ENCODE results near the gene DONSON.
A peak's percentile ranks its signal among the peaks of the same experiment; 100 is the strongest.
"Not testable (repeated sequence)": the region's sequence is repeated elsewhere in the genome, so short reads cannot be mapped to it uniquely, and the experiment has no call there.

DONSON gene

GRCh38 chr21:33588485-33589335 is at the start of gene DONSON:
TSS of gene DONSON (minus strand) at chr21:33588684. CDS start at chr21:33588641, 43 bp downstream.
- DNase-seq = peak; percentile 73 to 81 (median 77)

DNA sequence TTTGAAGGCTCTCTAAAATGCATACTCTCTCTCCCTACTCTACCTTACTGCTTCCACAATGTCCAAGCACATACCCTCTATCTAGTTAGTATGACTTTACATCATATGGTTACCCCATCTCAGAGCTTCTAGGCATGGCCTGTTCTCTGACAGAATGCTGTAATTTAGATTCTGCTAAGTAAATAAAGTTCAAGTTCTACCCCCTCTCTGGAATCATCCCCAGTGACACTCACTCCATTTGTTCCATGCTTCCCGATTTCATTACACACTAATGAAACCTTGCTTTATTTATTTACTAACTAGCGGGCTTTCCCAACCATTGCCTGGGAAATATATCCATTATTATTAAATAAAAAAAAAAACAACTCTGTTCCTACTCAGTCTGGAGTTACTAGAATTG is 45.8 kb upstream of the DONSON start:
- no peak for DNase-seq

GRCh38 chr21:33626151-33626550 is 37.7 kb upstream of the DONSON start:
- not testable (repeated sequence) for DNase-seq

DNA sequence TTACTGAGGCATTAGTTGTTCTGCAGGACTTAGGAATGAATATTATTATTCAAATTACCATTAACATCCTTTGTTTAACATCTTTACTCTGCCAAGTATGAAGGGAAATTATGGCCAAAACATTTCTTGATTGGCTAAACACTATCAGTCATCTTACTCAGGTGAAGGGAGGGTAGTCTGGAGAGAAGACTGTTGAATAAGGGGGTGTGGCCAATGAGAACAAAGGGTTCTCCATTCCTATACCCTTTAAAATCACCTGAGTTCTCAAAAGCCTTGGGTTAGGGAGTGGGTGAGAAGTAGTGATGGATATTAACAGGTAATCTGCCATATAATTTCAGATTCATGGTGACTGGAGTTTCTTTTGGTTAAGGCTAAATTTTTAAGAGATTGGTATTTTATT is 33.8 kb upstream of the DONSON start:
- no peak for DNase-seq

DNA sequence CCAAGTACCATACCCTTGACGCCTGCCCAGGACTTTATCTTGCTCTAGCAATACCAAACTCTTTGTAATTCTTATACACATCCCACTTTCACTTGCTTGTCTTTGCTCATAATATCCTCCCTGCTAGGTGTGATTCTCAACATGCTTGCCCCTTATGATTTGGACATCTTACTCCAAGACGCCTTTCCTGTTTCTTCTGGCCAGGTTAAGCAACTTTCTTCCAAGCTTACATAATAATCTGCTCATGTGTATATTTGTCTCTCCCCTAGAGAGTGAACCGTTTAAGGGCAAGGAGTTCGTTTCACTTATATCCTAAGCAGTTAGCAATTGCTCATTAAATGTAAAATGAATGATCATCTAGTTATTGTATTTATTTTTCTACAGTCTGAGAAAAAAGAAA is 31.2 kb upstream of the DONSON start:
- DNase-seq = no peak

GRCh38 chr21:33618407-33618806 is 29.9 kb upstream of the DONSON start:
- no peak for DNase-seq

DNA sequence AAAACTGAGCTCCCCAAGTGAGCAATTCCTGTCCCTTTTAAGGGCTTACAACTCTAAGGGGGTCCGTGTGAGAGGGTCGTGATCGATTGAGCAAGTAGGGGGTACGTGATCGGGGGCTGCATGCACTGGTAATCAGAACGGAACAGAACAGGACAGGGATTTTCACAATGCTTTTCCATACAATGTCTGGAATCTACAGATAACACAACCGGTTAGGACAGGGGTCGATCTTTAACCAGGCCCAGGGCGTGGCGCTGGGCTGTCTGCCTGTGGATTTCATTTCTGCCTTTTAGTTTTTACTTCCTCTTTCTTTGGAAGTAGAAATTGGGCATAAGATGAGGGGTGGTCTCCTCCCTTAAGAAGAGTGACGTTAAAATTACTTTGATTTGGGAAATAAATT is 29.1 kb upstream of the DONSON start:
- DNase-seq = not testable (repeated sequence)

DNA sequence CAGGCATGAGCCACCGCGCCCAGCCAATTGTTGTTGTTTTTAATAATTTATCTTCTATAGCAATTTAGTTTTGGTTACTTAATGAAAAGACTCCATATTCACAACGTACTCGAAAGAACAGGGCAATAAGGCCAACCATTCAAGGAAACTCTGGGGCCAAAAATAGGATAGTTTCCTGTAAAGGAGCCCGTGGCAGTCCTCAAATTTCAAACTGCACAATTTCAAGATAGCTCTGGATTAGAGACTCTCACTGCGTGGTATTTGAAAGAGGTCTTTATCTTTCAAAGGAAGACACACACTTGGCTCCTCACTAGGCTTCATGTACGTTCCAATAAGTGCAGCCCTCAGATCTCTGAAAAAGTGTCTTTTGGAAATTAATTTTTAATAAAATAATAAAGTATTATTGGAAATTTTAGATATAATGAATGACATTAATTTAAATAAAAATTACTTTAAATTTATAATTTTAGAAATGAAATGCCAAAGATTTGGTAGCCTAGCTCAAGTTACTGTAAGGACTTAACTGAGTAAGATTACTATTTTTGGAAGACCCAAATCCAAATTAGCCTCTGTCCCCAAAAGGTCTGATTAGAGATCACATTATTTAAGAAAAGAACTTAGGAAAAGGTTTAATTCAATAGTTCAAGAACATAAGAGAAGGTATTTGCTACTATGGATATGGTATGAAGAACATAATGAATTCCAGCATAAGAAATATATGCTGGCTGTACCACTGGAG is 22.7 kb upstream of the DONSON start:
- DNase-seq = no peak

GRCh38 chr21:33608559-33608958 is 20.1 kb upstream of the DONSON start:
- no peak for DNase-seq

DNA sequence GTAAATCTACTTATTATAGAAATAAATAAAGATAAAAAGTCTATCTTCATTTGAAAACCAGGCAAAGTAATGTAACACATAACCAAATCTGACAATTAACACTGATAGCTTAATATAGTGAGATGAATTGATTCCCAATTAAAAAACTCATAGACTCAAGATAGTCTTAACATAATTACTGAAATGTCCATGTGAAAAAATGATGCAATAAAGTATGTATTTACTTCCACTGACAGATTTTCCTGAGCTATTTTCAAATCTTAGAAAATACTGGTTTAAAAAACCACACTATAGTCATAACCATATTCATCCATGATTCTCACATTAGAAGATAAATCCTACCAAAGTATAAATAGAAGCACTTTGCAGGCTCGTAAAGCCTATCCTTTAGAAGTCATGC is 9.6 kb upstream of the DONSON start:
- DNase-seq = no peak

- DNase-seq = no peak
Measured at GRCh38 chr21:33587792-33588484, 546 bp downstream of the DONSON start.

DNA sequence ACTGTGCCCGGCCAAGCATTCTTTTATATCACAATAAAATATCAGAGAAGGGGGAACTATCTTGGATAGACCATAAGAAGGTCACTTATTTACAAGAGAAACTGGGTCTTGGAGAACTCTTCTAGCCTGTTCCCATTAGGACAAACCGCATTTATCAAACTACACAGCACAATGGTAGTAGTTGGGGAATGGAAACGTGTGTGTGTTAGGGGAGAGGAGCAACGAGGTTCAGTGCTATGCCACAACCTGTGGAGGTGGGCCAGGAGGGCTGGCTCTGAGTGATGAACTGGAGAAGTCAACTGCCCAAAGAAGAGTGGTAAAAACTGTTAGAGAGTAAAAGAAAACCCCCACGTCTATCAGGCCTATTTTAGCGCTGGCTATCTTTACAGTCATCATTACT is 1.6 kb downstream of the DONSON start:
- DNase-seq = no peak

DNA sequence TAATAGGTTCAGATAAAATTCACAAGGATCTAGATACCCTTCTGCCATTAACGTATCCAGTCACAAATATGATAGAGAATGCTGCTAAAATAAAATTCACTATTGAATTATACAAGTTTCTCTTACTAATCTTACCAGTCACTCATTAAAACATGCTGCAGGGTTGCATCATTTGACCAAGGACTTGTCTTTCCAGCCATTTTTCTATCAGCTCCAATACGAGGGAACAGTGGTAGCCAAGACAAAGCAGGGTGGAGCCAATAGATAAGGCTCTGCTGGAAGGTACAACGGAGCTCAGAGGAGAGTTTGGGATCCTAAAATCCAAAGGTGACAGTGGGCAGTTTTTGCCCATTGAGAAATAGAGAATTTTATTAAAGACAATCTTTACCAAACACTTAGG is 4.0 kb downstream of the DONSON start:
- no peak for DNase-seq

DNA sequence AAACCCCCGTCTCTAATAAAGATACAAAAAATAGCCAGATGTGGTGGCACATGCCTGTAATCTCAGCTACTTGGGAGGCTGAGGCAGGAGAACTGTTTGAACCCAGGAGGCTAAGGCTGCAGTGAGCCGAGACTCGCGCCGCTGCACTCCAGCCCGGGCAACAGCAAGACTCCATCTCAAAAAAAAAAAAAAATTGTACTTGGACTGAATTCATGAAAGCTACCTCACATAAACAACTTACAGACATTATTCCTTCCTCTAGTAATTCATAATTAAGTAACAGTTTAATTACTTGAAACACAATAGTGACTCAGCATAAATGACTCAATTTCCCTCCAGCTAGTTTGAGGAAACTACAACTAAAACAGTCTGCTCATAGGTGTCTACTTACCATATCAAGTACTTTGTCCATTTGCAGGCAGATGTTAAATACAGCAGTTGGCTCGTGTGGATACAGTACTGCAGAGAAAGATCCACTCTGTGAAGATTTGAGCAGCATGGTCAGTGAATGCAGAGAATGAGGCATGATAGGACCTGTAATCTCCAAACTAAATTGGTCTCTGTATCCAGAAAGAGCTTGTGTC is 9.4 kb downstream of the DONSON start:
- DNase-seq = no peak

- no peak for DNase-seq
Measured at GRCh38 chr21:33578214-33578613, 10.3 kb downstream of the DONSON start.

- DNase-seq = not testable (repeated sequence)
Measured at GRCh38 chr21:33576741-33577141, 11.7 kb downstream of the DONSON start.

DNA sequence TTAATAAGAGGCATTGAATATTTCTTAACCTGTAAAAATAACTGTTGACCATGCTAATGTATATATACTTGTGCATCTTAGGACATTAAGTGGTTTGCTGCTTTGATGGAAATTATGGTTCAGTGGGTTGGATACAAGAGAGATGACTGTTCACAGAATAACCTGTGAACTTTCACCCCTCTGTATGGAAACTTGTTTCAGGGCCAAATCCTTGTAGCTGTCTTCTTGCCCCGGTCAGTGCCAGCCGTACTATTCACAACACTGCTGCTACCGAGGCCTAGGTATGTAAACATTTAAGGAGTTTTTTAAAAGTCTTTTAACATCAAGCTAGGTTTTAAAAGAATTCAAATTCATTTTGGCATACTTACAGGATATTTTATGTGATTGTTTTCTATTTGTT is 16.1 kb downstream of the DONSON start:
- DNase-seq = no peak

GRCh38 chr21:33569991-33570390 is 18.5 kb downstream of the DONSON start:
- no peak for DNase-seq

GRCh38 chr21:33568448-33568847 is 20.0 kb downstream of the DONSON start:
- DNase-seq = no peak

DNA sequence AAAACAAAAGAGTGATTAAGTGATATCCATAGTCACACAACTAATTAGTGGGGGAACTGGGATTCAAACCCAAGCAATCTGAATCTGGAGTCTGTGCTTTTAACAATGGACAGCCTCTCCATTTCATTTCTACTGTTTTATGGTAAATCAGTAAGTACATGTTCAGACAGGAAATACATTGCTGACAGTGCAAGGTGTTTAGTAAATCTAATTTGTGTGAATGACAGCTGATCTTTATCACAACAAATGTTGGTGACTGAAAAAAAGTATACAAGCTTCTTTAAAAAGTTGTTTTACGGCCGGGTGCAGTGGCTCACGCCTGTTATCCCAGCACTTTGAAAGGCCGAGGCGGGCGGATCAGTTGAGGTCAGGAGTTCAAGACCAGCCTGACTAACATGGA is 20.6 kb downstream of the DONSON start:
- DNase-seq = no peak

- DNase-seq = no peak
Measured at GRCh38 chr21:33566514-33566913, 22.0 kb downstream of the DONSON start.

GRCh38 chr21:33562389-33562788 is 26.1 kb downstream of the DONSON start:
- no peak for DNase-seq

GRCh38 chr21:33561373-33561772 is 27.1 kb downstream of the DONSON start:
- DNase-seq = no peak

All from activated CD4-positive, CD25-positive, alpha-beta regulatory T cell (primary cell).